Pancreas (tissue), 10 donors: ENCODE data around the gene WBP1. TPM values are rescaled to one million over a fixed set of nuclear protein-coding genes. Genes with fewer than 3 reads are reported as not detected.
A peak's percentile ranks its signal among the peaks of the same experiment; 100 is the strongest.
"Not testable (repeated sequence)": the region's sequence is repeated elsewhere in the genome, so short reads cannot be mapped to it uniquely, and the experiment has no call there.

Source experiments
- ATAC-seq, 4 donors: fragments of 200-7000 bp; cut with Tn5 transposase; one replicate each; pipeline versions ENCODE4 v1.8.0 to v1.9.1; 2020; ENCODE audit warnings: mild to moderate bottlenecking in 4 of 4, moderate library complexity in 4 of 4
- DNase-seq, 6 donors: peaks; one replicate each; pipeline ENCODE4 v3.0.0-alpha.2; 2020
- FAIRE-seq: peaks from 2 replicates; lab custom pipeline; 2012; peaks lifted over from hg19 to GRCh38; lab: Jason Lieb, UNC
- H3K27ac ChIP-seq, 4 donors: fragments of 200-600 bp; sonication (generic); 1 replicate in 3 of 4; 2 replicates in 1 of 4; pipeline versions ENCODE4 v1.5.0 to v1.8.0; 2020
- H3K27me3 ChIP-seq, 4 donors: fragments of 200-600 bp; one replicate each; pipeline ENCODE4 v1.8.0; 2021
- H3K36me3 ChIP-seq, 3 donors: fragments of 200-600 bp; sonication (generic) in 1 of 3; one replicate each; pipeline versions ENCODE4 v1.5.0 to v1.8.0; 2020 to 2021
- H3K4me1 ChIP-seq, 3 donors: fragments of 200-600 bp; one replicate each; pipeline ENCODE4 v1.8.0; 2021
- H3K4me3 ChIP-seq, 4 donors: fragments of 200-600 bp; sonication (generic) in 2 of 4; one replicate each; pipeline versions ENCODE4 v1.5.0 to v1.8.0; 2020 to 2021
- H3K9me3 ChIP-seq, 4 donors: fragments of 200-600 bp; one replicate each; pipeline ENCODE4 v1.8.0; 2021
- WGBS, 2 donors: extraction: QIAGEN DNeasy Blood & Tissue Kit; methylation state at CpG; one replicate each; pipeline ENCODE4 v1.1.7; 2013; 5-methylcytosine and 5-hydroxymethylcytosine counted together
- intact Hi-C, 3 donors: fragments of 100-400 bp; cut with DNase I; formaldehyde crosslinking; loops; one replicate each; pipeline versions ENCODE4 v1.11.1 to v1.14.2; 2022
- polyA plus RNA-seq, 2 donors: library from polyadenylated mRNA; stranded (reverse); fragments of 200-250 nt; gene quantifications; one replicate each; pipeline ENCODE4 v1.2.3, GENCODE V29; 2013
- total RNA-seq, 6 donors: library from RNA; stranded (reverse); fragmentation: NEBNext Ultra II Directional in 4 of 6; extraction: Animal tissue kit (Norgen Biotek cat#: 25700) in 4 of 6; gene quantifications; one replicate each; pipeline versions ENCODE4 v1.2.1 to v1.2.4, GENCODE V29; 2021 to 2023
- TF ChIP-seq, protein P1 (sequence below), 4 donors: fragments of 200-600 bp; sonication (generic) in 3 of 4; IDR thresholded peaks; one replicate each; pipeline versions ENCODE4 v1.5.0 to v1.8.0; 2021; ENCODE audit warnings: antibody characterized with exemption in 4 of 4
- donor health status: healthy with polysubstance abuse.
- donor health status: DM: no; HTN: no; CAD: no; lungs with moderate emphysema.
- donor health status: DM: no; HTN: no; CAD: no.
- donor health status: control.
- donor health status: control.
- donor health status: Bipolar disorder and iron deficiency.
- donor health status: DM: yes; HTN: yes; CAD: no.
- donor health status: DM: no; HTN: no; CAD: no.
- donor health status: DM: no; HTN: no; CAD: no.
- donor health status: DM: yes; HTN: yes; CAD: no.

The WBP1 gene
- total and polyA plus RNA-seq, 8 donors: 29.1 to 149 (median 44.7) TPM

DNA sequence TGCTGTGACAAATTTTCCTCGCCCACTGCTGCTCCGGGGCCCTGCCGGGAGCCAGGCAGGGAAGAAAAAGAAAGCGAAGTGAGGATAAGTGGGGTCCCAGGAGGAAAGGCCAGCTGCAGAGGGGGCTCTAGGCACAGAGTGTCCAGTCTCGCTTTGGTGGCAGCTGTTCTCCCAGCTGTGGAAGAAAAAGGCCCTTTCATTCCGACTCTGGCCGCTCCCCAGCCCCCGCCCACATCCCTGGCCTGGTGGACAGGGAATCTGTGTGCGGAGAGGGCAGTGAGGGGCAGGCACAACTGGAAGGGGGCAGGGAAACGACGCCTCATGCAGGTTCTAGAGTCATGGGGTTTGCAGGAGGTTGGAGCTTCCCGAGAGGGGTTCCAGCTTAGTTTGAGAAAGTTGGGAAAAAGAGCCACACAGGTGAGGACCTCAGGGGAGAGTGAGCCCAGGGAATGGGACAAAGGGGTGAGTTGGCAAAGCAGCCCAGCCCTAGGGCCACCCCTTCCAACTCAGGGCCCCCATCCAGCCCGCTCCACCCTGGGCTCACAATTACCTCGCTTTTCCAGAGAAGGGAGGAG is 18.3 kb upstream of the WBP1 start:
- Histone ChIP-seq H3K27ac (peak overlapping the region; percentile 94 to 99 (median 98)), H3K4me1 (peaks cover 0 to 22% (median 9%) of the 10 kb centered on the region in 3 donors), H3K4me3 (peak overlapping the region; percentile 70 to 80 (median 74)), H3K27me3 (no peaks in the 10 kb centered on the region), H3K36me3 (no peaks in the 10 kb centered on the region), H3K9me3 (no peaks in the 10 kb centered on the region)
- DNase-seq (peak in 3 of 6 donors; percentile 44 to 65 (median 52)), FAIRE-seq (no peak), ATAC-seq (peak in 2 of 4 donors; percentile 3 to 4)
- TF ChIP-seq, protein P1, sequence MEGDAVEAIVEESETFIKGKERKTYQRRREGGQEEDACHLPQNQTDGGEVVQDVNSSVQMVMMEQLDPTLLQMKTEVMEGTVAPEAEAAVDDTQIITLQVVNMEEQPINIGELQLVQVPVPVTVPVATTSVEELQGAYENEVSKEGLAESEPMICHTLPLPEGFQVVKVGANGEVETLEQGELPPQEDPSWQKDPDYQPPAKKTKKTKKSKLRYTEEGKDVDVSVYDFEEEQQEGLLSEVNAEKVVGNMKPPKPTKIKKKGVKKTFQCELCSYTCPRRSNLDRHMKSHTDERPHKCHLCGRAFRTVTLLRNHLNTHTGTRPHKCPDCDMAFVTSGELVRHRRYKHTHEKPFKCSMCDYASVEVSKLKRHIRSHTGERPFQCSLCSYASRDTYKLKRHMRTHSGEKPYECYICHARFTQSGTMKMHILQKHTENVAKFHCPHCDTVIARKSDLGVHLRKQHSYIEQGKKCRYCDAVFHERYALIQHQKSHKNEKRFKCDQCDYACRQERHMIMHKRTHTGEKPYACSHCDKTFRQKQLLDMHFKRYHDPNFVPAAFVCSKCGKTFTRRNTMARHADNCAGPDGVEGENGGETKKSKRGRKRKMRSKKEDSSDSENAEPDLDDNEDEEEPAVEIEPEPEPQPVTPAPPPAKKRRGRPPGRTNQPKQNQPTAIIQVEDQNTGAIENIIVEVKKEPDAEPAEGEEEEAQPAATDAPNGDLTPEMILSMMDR (IDR thresholded peaks at IDR 0.05): no peak
- WGBS, 2 donors: 7% methylated on average over 12 to 14 of the region's 14 CpGs
- intact Hi-C loops: no loop called here

DNA sequence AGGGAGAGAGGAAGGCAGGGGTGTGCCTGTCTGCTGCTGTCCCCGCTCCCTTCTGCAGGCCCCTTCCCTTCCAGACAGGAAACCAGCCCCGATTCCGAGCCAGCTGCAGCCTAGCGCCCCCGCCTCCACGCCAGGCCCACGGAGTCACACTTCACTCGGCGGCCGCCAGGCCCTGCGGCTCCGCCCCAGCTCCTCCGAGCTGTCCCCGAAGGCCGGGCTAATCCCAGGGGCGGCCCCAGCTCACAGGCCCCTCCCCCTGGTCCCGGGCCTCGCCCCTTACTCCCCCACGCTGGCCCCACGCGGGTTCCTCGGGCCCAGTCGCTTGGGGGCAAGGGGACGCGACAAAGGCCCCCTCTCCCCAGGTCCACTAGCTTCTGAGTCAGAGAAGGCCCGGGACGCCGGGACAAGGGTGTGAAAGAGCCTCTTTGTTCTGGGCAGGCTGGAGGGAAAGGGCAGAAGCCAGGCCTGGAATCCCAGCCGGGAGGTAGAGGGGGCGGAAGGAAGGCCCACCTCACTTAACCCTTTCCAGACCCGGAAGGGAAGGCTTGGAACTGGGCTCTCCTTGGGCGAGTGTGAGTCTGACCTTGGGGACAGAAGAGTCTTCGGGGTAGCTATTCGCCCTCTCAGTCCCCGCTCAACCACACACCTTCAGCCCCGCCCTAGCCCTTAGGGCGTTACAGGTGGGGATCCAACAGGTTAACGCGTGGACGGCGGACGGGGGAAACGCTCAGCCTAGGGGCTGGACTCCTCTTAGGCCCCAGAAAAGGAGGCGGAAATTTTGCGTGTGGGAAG is 17.7 kb upstream of the WBP1 start:
- TF ChIP-seq, protein P1 (IDR thresholded peaks at IDR 0.05): peak; percentile 10 to 39 (median 25)
- Histone ChIP-seq H3K27me3 (no peaks in the 10 kb centered on the region), H3K27ac (peak overlapping the region; percentile 94 to 99 (median 98)), H3K4me3 (peak overlapping the region; percentile 70 to 80 (median 74)), H3K9me3 (no peaks in the 10 kb centered on the region), H3K36me3 (no peaks in the 10 kb centered on the region), H3K4me1 (peaks cover 0 to 22% (median 9%) of the 10 kb centered on the region in 3 donors)
- WGBS, 2 donors: 2 to 4% methylated on average over 42 to 45 of the region's 45 CpGs
- ATAC-seq (peak; percentile 81 to 91 (median 86)), DNase-seq (peak; percentile 87 to 95 (median 91)), FAIRE-seq (no peak)
- intact Hi-C loops: no loop called here

DNA sequence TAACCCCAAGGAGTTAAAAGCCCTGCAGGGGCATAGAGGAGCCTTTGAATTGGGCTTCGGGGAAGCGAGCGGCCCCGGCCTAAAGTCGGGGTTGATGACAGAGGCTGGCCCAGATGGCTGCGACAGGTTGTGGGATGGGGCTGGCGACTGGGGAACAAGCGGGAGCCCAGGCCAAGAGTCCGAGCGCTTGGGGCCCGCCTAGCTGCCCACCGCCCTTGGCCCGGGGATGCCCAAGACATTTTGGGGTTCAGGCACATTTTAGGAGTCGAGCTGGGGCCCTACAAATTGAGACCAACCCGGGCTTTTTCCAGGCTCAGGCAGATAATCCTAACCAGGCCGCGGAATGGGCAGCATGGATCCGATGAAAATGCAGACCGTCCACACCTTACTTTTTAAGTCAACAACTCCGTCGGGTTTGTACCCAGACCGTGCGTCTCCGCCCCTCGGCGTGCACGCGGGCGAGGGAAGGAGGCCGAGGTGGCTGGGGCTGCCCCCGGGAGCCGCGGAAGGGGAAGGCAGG is 17.0 kb upstream of the WBP1 start:
- Histone ChIP-seq H3K27ac (peak overlapping the region; percentile 94 to 99 (median 98)), H3K4me1 (peaks cover 0 to 22% (median 9%) of the 10 kb centered on the region in 3 donors), H3K27me3 (no peaks in the 10 kb centered on the region), H3K36me3 (no peaks in the 10 kb centered on the region), H3K9me3 (no peaks in the 10 kb centered on the region), H3K4me3 (peak overlapping the region; percentile 70 to 80 (median 74))
- ATAC-seq (peak; percentile 8 to 34 (median 24)), FAIRE-seq (no peak), DNase-seq (no peak)
- intact Hi-C loops: no loop called here
- TF ChIP-seq, protein P1 (IDR thresholded peaks at IDR 0.05): no peak
- 5% methylated on average over 33 of the region's 33 CpGs for WGBS, 2 donors

DNA sequence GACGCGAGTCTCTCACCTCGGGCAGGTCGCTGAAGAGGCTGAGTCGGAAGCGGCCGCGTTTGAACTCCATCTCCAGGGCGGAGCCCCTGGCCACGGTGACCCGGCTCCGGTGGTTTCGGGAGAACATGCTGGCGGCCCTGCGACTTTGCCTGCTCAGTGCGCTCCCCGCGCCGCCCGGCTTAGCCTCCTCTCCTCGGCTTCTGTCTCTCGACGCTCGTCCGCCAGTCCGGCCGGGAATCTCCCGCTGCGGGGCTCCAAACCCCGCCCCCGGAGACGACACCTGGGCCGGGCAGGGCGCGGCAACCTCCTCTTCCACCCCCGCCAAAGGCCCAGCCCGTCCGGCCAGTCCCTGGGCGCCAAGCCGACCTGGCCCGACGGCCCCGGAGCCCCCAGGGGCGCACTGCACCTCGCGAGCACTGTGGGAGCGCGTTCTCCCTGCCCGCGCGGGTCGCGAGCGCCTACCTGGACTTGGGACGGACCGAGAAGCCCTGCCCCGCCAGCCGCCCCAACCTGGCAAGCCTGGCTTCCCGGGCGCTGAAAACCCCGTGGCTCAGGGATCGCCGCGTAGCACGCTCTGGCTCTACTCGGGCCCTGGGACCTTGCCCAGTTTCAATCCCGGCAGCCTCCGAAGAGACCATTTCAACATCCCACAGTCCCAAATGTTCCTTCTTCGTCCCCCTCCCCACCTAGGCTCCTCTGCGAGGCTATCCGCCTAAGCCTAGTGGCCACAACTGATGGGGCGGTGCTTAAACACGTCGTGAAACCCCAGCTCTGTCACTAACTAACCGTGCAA is 16.4 kb upstream of the WBP1 start, which contains the start of gene RTKN:
Gene RTKN, minus strand, starts transcription at position 248 of the 793 bp plus-strand sequence. Its CDS starts 121 bp downstream, at position 127.
- TF ChIP-seq, protein P1 (IDR thresholded peaks at IDR 0.05): no peak
- H3K4me3 ChIP-seq: peak within 1 kb of the TSS; percentile 70 to 80 (median 74)

DNA sequence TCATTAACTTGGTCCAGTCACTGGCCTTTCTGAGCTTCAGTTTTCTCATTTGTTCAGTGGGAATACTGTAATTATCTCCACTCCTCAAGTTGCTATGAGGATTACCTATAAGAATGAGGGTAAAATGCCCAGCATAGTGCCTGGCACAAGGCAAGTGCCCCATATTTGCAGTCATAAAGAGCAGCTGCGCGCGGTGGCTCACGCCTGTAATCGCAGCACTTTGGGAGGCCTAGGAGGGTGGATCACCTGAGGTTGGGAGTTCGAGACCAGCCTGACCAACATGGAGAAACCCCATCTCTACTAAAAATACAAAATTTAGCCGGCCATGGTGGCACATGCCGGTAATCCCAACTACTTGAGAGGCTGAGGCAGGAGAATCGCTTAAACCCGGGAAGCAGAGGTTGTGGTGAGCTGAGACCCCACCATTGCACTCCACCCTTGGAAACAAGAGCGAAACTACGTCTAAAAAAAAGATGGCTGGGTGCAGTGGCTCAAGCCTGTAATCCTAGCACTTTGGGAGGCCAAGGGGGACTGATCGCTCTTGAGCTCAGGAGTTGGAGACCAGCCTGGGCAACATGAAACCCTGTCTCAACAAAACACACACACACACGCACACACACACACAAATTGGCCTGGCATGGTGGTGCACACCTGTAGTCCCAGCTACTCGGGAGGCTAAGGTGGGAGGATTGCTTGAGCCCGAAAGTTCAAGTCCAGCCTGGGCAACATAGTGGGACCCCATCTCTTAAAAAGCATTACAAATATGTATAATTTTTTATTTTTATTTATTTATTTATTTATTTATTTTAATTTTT is 15.5 kb upstream of the WBP1 start:
- peak overlapping the region; percentile 94 to 99 (median 98) for H3K27ac ChIP-seq
- H3K4me3 ChIP-seq: peak overlapping the region in 3 of 4 donors; percentile 70 to 80 (median 71)
- ATAC-seq, DNase-seq, H3K9me3 ChIP-seq, FAIRE-seq, intact Hi-C loops, H3K27me3 ChIP-seq, H3K36me3 ChIP-seq: not testable (repeated sequence)
- peaks cover 0 to 22% (median 9%) of the 10 kb centered on the region in 3 donors for H3K4me1 ChIP-seq
- WGBS, 2 donors: 64 to 65% methylated on average over 16 of the region's 16 CpGs

More for the DNA sequence above, 16.4 kb upstream of the WBP1 start, which contains the start of gene RTKN:
- Histone ChIP-seq H3K27ac (peak within 1 kb of the TSS; percentile 94 to 99 (median 98)), H3K36me3 (no peaks in the 10 kb centered on the region), H3K4me1 (peaks cover 0 to 22% (median 9%) of the 10 kb centered on the region in 3 donors), H3K9me3 (no peaks in the 10 kb centered on the region), H3K27me3 (no peaks in the 10 kb centered on the region)
- peak; percentile 69 to 81 (median 74) for ATAC-seq
- 2 to 4% methylated on average over 60 to 75 of the region's 75 CpGs for WGBS, 2 donors
- no peak for FAIRE-seq
- intact Hi-C loops: no loop called here
- DNase-seq: peak; percentile 78 to 91 (median 84)
